Loucy (cell line): ENCODE results near the gene MAK.
"Not testable (repeated sequence)": the region's sequence is repeated elsewhere in the genome, so short reads cannot be mapped to it uniquely, and the experiment has no call there.

ENCODE experiments used
- H2AFZ ChIP-seq: fragments of 200-600 bp; sonication (generic); 2 replicates; pipeline ENCODE4 v1.6.0; 2016; ENCODE audit warnings: antibody characterized with exemption, mild to moderate bottlenecking, low read length, moderate library complexity
- H3F3A ChIP-seq: fragments of 200-600 bp; 2 replicates; pipeline ENCODE4 v1.6.0; 2016; ENCODE audit warnings: antibody characterized with exemption, low read depth, mild to moderate bottlenecking
- H3K27me3 ChIP-seq: fragments of 200-600 bp; sonication (generic); 2 replicates; pipeline ENCODE4 v1.6.1; 2014; ENCODE audit warnings: low read length, mild to moderate bottlenecking; ENCODE audit not compliant: insufficient read depth, poor library complexity, severe bottlenecking
- H3K36me3 ChIP-seq: fragments of 200-600 bp; sonication (generic); 2 replicates; pipeline ENCODE4 v1.6.1; 2016; ENCODE audit warnings: low read length; ENCODE audit not compliant: insufficient read depth
- H3K4me1 ChIP-seq: fragments of 200-600 bp; sonication (generic); 2 replicates; pipeline ENCODE4 v1.5.1; 2014; ENCODE audit warnings: low read length, mild to moderate bottlenecking; ENCODE audit not compliant: insufficient read depth, poor library complexity, severe bottlenecking
- H3K4me2 ChIP-seq: fragments of 200-600 bp; sonication (generic); 2 replicates; pipeline ENCODE4 v1.6.0; 2014; ENCODE audit warnings: antibody characterized with exemption, low read length, low read depth, mild to moderate bottlenecking; ENCODE audit not compliant: poor library complexity, severe bottlenecking
- H3K4me3 ChIP-seq: fragments of 200-600 bp; sonication (generic); 2 replicates; pipeline ENCODE4 v1.5.1; 2014; ENCODE audit warnings: low read length, mild to moderate bottlenecking, mixed read lengths; ENCODE audit not compliant: poor library complexity, severe bottlenecking
- H3K79me2 ChIP-seq: fragments of 200-600 bp; sonication (generic); 2 replicates; pipeline ENCODE4 v1.6.1; 2014; ENCODE audit warnings: low read length; ENCODE audit not compliant: insufficient read depth
- H3K9ac ChIP-seq: fragments of 200-600 bp; sonication (generic); 2 replicates; pipeline ENCODE4 v1.6.0; 2014; ENCODE audit warnings: mild to moderate bottlenecking, low read depth, low read length, moderate library complexity; ENCODE audit not compliant: poor library complexity, severe bottlenecking
- H3K9me2 ChIP-seq: fragments of 200-600 bp; sonication (generic); replicated peaks from 2 replicates; pipeline ENCODE4 v1.6.1; 2016; ENCODE audit warnings: low read depth, low read length, mixed read lengths
- H3K9me3 ChIP-seq: fragments of 200-600 bp; sonication (generic); 2 replicates; pipeline ENCODE4 v1.6.1; 2014; ENCODE audit warnings: mild to moderate bottlenecking, antibody characterized with exemption, low read length, low read depth; ENCODE audit not compliant: insufficient read depth
- H4K20me1 ChIP-seq: fragments of 200-600 bp; sonication (generic); 2 replicates; pipeline ENCODE4 v1.6.0; 2014; ENCODE audit warnings: antibody characterized with exemption, low read length, mild to moderate bottlenecking; ENCODE audit not compliant: insufficient read depth, poor library complexity, severe bottlenecking
- EZH2phosphoT487 ChIP-seq: fragments of 200-600 bp; IDR thresholded peaks from 2 replicates; pipeline ENCODE4 v1.6.1; 2018; ENCODE audit warnings: antibody characterized with exemption, mild to moderate bottlenecking, moderate library complexity, borderline replicate concordance
- TF ChIP-seq, protein P1 (sequence below): fragments of 200-600 bp; sonication (generic); conservative IDR thresholded peaks from 2 replicates; pipeline ENCODE4 v1.5.1; 2014; ENCODE audit warnings: mild to moderate bottlenecking, antibody characterized with exemption, low read length

Gene MAK

DNA sequence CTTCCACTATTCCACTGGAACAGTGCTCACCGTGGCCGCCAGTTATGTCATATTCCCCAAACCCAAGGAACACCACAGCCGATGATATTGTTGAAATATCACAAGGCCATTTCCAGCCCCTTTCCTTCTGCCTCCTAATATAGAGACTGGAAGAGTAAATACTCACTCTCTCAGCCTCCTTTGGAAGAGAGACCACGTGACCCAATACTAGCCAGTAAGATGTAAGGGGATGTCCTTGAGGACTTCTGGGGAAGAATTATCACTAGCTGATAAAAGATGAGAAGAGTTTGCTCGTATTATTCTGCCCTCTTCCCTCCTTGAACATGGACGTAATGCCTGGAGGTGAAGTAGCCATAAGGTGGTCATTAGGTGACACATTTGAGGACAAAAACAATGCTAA, 13.5 kb downstream of the MAK start:
- Histone ChIP-seq H3K4me3 (no peak overlapping the region), H3K27me3 (no peaks in the 10 kb centered on the region), H3F3A (no peaks in the 10 kb centered on the region), H4K20me1 (no peaks in the 10 kb centered on the region), H3K9me3 (no peaks in the 10 kb centered on the region), H3K4me2 (no peak overlapping the region), H3K79me2 (no peaks in the 10 kb centered on the region), H2AFZ (no peak overlapping the region), H3K9me2 (no peaks in the 10 kb centered on the region), H3K4me1 (no peaks in the 10 kb centered on the region), H3K9ac (no peak overlapping the region), H3K36me3 (no peaks in the 10 kb centered on the region)
- TF ChIP-seq, protein P1, sequence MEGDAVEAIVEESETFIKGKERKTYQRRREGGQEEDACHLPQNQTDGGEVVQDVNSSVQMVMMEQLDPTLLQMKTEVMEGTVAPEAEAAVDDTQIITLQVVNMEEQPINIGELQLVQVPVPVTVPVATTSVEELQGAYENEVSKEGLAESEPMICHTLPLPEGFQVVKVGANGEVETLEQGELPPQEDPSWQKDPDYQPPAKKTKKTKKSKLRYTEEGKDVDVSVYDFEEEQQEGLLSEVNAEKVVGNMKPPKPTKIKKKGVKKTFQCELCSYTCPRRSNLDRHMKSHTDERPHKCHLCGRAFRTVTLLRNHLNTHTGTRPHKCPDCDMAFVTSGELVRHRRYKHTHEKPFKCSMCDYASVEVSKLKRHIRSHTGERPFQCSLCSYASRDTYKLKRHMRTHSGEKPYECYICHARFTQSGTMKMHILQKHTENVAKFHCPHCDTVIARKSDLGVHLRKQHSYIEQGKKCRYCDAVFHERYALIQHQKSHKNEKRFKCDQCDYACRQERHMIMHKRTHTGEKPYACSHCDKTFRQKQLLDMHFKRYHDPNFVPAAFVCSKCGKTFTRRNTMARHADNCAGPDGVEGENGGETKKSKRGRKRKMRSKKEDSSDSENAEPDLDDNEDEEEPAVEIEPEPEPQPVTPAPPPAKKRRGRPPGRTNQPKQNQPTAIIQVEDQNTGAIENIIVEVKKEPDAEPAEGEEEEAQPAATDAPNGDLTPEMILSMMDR: no peak

DNA sequence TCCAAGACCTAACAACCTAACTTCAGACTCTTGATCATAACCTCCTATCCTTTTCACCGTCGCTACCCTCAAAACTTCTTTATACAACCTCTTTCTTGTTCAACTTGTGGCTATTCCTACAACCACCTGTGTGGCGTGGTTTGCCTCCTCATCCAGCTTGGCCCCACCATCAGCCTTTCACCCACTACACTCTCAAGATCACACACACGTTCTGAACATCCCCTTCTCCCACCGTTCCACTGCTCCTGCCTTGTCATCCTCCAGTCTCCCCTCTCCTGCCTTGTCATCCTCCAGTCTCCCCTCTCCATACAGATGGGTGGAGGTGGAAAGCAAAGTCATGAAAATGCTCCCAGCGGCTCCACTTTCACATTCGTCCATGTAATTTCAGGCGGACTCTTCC, 14.0 kb downstream of the MAK start:
- Histone ChIP-seq H3K9me3 (no peaks in the 10 kb centered on the region), H2AFZ (no peak overlapping the region), H3K27me3 (no peaks in the 10 kb centered on the region), H3K36me3 (no peaks in the 10 kb centered on the region), H4K20me1 (no peaks in the 10 kb centered on the region), H3K4me1 (no peaks in the 10 kb centered on the region), H3K79me2 (no peaks in the 10 kb centered on the region), H3K9me2 (no peaks in the 10 kb centered on the region), H3K4me3 (no peak overlapping the region), H3F3A (no peaks in the 10 kb centered on the region), H3K4me2 (no peak overlapping the region), H3K9ac (no peak overlapping the region)
- no peak for TF ChIP-seq EZH2phosphoT487
- TF ChIP-seq, protein P1: no peak

DNA sequence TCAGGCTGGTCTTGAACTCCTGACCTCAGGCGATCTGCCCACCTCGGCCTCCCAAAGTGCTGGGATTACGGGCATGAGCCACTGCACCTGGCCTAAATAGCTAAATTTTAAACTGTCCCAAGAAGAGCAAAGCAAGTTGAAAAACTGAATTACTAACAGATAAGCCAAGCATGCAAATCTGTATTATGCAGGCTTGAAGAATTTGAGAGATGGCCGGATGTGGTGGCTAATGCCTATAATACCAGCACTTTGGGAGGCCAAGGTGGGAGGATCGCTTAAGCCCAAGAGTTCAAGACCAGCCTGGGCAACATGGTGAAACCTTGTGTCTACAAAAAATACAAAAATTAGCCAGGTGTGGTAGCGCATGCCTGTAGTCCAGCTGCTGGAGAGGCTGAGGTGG, 24.2 kb downstream of the MAK start:
- H3K4me3 ChIP-seq, H3K4me1 ChIP-seq, H3K4me2 ChIP-seq, H4K20me1 ChIP-seq, H3K27me3 ChIP-seq, H2AFZ ChIP-seq, H3K9ac ChIP-seq, H3K9me2 ChIP-seq, H3F3A ChIP-seq, H3K79me2 ChIP-seq, H3K36me3 ChIP-seq, H3K9me3 ChIP-seq: not testable (repeated sequence)

DNA sequence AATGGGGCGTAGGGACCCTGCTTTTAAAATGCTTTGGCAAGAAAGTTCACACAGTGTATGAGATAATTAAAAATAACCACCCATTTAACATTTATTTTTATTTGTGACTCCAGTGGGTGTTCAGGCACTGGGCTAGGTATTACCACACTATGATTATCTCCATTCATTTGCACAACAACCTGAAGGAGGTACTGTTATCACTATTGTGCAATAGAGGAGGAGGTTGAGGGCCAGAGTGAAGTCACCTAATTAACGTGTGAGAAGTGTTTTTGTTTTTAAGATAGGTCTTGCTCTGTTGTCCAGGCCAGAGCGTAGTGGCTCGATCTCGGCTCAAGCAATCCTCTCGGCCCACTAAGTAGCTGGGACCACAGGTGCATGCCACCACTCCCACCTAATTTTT, 29.2 kb downstream of the MAK start:
- Histone ChIP-seq H3K4me1 (no peaks in the 10 kb centered on the region), H2AFZ (no peak overlapping the region), H3K9ac (no peak overlapping the region), H3K36me3 (no peaks in the 10 kb centered on the region), H3K4me2 (no peak overlapping the region), H3K4me3 (no peak overlapping the region), H3K79me2 (no peaks in the 10 kb centered on the region), H3F3A (no peaks in the 10 kb centered on the region), H3K9me2 (no peaks in the 10 kb centered on the region), H3K9me3 (no peaks in the 10 kb centered on the region), H3K27me3 (no peaks in the 10 kb centered on the region), H4K20me1 (no peaks in the 10 kb centered on the region)
- TF ChIP-seq, protein P1: no peak
- no peak for TF ChIP-seq EZH2phosphoT487
